GDM1 (cell line): ENCODE results near the gene MPV17L.
"Not testable (repeated sequence)": the region's sequence is repeated elsewhere in the genome, so short reads cannot be mapped to it uniquely, and the experiment has no call there.

Experiments
- DNase-seq: peaks from one replicate; lab custom pipeline; 2025; lab: John Stamatoyannopoulos, UW

The MPV17L gene

GRCh38 chr16:15395631-15396508 is at the start of gene MPV17L:
Gene MPV17L (plus strand): TSS chr16:15395754. CDS start chr16:15395898, 144 bp downstream.
- not testable (repeated sequence) for DNase-seq

- not testable (repeated sequence) for DNase-seq
Observed at GRCh38 chr16:15348721-15349120, 46.8 kb upstream of the MPV17L start.

- DNase-seq, result not testable (repeated sequence)
Observed at GRCh38 chr16:15351251-15351650, 44.3 kb upstream of the MPV17L start.

GRCh38 chr16:15351745-15352144 is 43.8 kb upstream of the MPV17L start:
- not testable (repeated sequence) for DNase-seq

GRCh38 chr16:15352852-15353251 is 42.7 kb upstream of the MPV17L start:
- not testable (repeated sequence) for DNase-seq

GRCh38 chr16:15354846-15355245 is 40.7 kb upstream of the MPV17L start:
- DNase-seq, result not testable (repeated sequence)

- not testable (repeated sequence) for DNase-seq
Observed at GRCh38 chr16:15357495-15357894, 38.1 kb upstream of the MPV17L start.

- DNase-seq, result not testable (repeated sequence)
Observed at GRCh38 chr16:15378194-15378593, 17.4 kb upstream of the MPV17L start, which contains the start of gene NPIPA5. Gene NPIPA5 (minus strand): TSS chr16:15378294. CDS start chr16:15378294, 0 bp downstream.

- DNase-seq, result not testable (repeated sequence)
Observed at GRCh38 chr16:15382810-15383209, 12.7 kb upstream of the MPV17L start.

GRCh38 chr16:15388060-15388459 is 7.5 kb upstream of the MPV17L start:
- DNase-seq, result not testable (repeated sequence)

- DNase-seq, result not testable (repeated sequence)
Observed at GRCh38 chr16:15389916-15390315, 5.6 kb upstream of the MPV17L start.

GRCh38 chr16:15393025-15393424 is 2.5 kb upstream of the MPV17L start:
- DNase-seq, result not testable (repeated sequence)

GRCh38 chr16:15396509-15396829 is 915 bp downstream of the MPV17L start:
- not testable (repeated sequence) for DNase-seq

- DNase-seq, result no peak
Observed at GRCh38 chr16:15396948-15397594, 1.5 kb downstream of the MPV17L start.

- no peak for DNase-seq
Observed at GRCh38 chr16:15398618-15399316, 3.2 kb downstream of the MPV17L start.

- DNase-seq, result no peak
Observed at GRCh38 chr16:15399317-15399716, 3.8 kb downstream of the MPV17L start.

GRCh38 chr16:15400314-15400713 is 4.8 kb downstream of the MPV17L start:
- not testable (repeated sequence) for DNase-seq

GRCh38 chr16:15401972-15402371 is 6.4 kb downstream of the MPV17L start:
- DNase-seq, result no peak

GRCh38 chr16:15403392-15403995 is 7.9 kb downstream of the MPV17L start:
- no peak for DNase-seq

GRCh38 chr16:15404091-15404490 is 8.5 kb downstream of the MPV17L start:
- DNase-seq, result not testable (repeated sequence)

GRCh38 chr16:15404792-15405191 is 9.2 kb downstream of the MPV17L start:
- no peak for DNase-seq

GRCh38 chr16:15407756-15408155 is 12.2 kb downstream of the MPV17L start:
- not testable (repeated sequence) for DNase-seq
